NT2/D1 (cell line): ENCODE data around the gene FBXO38.

Experiments
- YY1 ChIP-seq: IDR thresholded peaks from 2 replicates; pipeline ENCODE4 v1.6.1; 2011; ENCODE audit not compliant: insufficient read length, insufficient read depth
- ZNF274 ChIP-seq: IDR thresholded peaks from 2 replicates; pipeline ENCODE4 v1.6.1; 2011; ENCODE audit warnings: mild to moderate bottlenecking, low read depth, low read length

DNA sequence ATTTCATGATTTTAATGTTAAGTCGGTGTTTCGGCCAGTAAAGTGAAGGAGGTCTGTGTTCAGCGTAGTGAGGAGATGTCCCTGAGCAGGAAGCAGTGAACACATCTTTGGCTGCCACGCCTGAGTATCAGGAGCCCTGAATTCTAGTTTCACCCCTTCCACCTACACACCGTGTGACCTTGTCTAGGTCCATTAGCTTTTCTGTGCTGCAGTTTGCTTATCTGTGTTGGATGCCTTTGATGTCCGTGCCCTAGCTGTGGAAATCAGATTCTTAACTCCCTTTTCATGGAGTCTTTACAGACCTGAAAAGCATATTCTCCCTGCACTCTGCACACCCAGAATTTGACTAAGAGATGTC lies 601 bp downstream of the FBXO38 start:
- TF ChIP-seq ZNF274: no peak
- no peak for TF ChIP-seq YY1
